Measurements from ENCODE around the gene URM1.

The URM1 gene

DNA sequence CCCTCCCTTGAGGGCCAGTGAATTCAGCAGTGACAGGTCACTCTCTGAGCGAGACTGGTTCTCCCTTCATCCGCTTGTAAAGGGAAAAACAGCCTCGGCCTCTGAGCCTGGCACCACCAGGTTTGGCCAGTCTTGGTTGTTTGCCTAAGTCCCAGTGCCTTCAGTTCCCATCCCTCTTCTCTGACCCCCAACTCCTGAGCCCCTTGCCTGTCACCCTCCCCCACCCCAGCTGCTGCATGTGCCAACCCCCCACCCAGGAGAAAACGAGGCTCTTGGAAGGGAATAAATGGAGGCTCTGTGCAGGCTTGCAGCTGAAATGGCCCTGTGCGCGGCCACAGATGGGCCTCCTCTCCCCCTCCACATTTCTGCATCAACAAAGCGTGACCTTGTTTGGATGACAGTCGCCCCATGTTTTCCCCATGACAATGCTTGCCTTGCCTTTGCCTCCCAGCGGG is 3.1 kb downstream of the URM1 start:
- no peak overlapping the region for H3K4me3 ChIP-seq (ENCODE audit: low read depth, low read length)
- ChIA-PET CTCF (no interaction called here), POLR2A (no interaction called here)
- DNase-seq (ENCODE audit: low read depth, low spot score), result no peak
- TF ChIP-seq, protein P1, sequence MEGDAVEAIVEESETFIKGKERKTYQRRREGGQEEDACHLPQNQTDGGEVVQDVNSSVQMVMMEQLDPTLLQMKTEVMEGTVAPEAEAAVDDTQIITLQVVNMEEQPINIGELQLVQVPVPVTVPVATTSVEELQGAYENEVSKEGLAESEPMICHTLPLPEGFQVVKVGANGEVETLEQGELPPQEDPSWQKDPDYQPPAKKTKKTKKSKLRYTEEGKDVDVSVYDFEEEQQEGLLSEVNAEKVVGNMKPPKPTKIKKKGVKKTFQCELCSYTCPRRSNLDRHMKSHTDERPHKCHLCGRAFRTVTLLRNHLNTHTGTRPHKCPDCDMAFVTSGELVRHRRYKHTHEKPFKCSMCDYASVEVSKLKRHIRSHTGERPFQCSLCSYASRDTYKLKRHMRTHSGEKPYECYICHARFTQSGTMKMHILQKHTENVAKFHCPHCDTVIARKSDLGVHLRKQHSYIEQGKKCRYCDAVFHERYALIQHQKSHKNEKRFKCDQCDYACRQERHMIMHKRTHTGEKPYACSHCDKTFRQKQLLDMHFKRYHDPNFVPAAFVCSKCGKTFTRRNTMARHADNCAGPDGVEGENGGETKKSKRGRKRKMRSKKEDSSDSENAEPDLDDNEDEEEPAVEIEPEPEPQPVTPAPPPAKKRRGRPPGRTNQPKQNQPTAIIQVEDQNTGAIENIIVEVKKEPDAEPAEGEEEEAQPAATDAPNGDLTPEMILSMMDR (IDR thresholded peaks at IDR 0.05; ENCODE audit: insufficient read depth, low read length, missing control alignments), result no peak

DNA sequence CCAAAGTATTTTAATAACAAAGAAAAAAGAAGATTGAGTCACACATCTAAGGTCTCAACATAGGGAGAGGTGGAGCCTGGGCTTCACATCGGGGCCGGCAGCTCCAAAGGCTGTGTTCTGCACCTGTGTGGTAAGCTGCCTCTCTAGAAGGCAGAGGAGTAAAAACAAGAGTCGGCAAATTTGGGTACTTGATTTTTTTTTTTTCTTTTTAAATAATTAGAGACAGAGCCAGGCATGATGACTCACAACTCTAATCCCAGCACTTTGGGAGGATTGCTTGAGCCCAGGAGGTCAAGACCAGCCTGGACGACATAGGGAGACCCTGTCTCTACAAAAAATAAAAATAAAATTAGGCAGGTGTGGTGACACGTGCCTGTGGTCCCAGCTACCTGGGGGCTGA is 4.7 kb downstream of the URM1 start:
- H3K4me3 ChIP-seq (ENCODE audit: low read depth, low read length), result no peak overlapping the region
- ChIA-PET CTCF (interaction anchor here (1.3 to 2.4 kb wide), 3 partner anchors 13 to 44 kb away, joined by 3 to 8 read pairs (median 4); no protein-coding TSS in a partner anchor), POLR2A (no interaction called here)
- no peak for DNase-seq (ENCODE audit: low read depth, low spot score)
- TF ChIP-seq, protein P1 (IDR thresholded peaks at IDR 0.05; ENCODE audit: insufficient read depth, low read length, missing control alignments), result no peak

DNA sequence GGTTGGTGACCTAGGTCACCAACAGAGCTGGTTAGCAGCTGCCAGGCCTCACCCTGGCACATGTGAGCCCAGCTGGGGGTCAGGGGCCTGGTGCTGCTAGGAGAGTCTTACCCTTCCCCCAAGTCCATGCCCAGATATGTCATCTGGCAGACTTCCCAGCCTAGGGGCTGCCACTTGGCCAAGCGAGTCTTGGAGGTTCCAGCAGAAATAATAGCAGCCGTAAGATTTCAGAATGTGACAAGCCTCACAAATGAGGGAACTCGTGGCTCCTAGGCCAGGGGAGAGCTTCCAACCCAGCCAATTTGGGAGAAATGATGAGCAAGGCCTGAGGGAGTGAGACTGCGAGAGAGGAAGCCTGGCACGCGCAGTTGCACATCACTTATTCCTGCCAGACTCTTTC is 11.1 kb downstream of the URM1 start:
- CTCF ChIA-PET, result interaction anchor here (1.2 to 5.5 kb wide), 5 partner anchors 10 to 57 kb away, joined by 3 to 30 read pairs (median 3); partner anchors contain the start of gene CERCAM
- no peak for DNase-seq (ENCODE audit: low read depth, low spot score)
- TF ChIP-seq, protein P1 (IDR thresholded peaks at IDR 0.05; ENCODE audit: insufficient read depth, low read length, missing control alignments), result no peak
- H3K4me3 ChIP-seq (ENCODE audit: low read depth, low read length), result no peak overlapping the region
- POLR2A ChIA-PET, result no interaction called here

DNA sequence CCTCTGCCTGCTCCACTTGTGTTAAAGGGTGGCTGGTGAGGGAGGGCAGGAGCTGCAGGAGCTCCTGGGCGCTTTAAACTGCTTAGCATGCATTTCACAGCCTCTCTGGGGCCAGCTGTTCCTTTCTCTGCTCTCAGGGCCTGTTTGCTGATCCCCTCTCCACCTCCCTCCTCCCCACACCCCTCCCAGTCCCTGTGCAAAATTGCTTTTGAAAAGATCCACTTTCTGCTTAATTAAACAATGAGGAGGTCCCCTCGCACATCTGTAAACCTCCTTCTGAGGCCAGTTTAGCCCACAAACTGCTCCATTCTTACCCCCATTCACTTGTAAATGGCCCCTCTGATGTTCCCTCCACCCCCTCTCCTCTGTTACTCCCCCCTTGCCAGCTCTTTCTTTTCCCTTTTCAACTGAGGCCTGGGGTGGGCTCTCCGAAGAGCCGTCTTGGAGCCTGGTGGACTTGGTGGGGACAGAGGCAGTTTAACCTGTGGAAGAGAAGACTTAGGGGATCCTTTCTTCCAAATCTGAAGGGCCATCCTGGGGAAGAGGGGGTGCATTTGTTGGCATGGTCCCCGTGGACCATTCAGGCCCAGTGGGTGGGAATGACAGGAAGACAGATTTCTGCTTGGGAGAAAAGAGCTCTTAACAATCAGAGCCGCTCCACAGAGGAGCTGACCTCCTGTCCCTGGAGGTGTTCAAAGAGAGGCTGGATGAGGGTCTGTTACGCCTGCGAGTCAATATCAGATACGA is 12.0 kb downstream of the URM1 start:
- CTCF ChIA-PET, result interaction anchor here (1.2 to 5.5 kb wide), 8 partner anchors 11 to 88 kb away, joined by 3 to 30 read pairs (median 6); partner anchors contain the start of gene CERCAM
- H3K4me3 ChIP-seq (ENCODE audit: low read depth, low read length), result no peak overlapping the region
- POLR2A ChIA-PET, result interaction anchor here (1.9 kb wide), 1 partner anchor 12 kb away, joined by 4 read pairs; the partner anchor contains the start of gene URM1
- DNase-seq (ENCODE audit: low read depth, low spot score), result no peak
- TF ChIP-seq, protein P1 (IDR thresholded peaks at IDR 0.05; ENCODE audit: insufficient read depth, low read length, missing control alignments), result no peak

DNA sequence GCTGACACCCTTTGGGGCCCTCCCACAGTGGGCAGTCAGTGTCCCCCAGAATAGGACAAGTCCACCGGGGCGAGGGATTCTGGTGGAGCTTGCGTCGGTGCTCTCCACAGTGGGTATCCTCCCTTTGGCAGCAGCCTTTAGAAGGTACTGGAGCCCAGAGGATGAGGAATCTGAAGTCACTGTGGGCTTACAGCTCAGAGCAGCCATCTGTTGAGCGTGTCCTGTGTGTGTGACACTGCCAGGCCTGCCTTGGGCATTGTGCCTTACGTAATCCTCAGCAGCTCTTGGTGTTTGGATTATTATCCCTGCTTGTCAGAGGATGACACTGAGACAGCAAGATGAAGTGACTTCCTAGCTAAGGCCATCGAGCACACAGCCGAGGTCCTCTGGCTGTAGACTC is 12.6 kb downstream of the URM1 start:
- CTCF ChIA-PET, result interaction anchor here (1.5 to 5.5 kb wide), 5 partner anchors 22 to 88 kb away, joined by 3 to 30 read pairs (median 8); partner anchors contain the start of gene CERCAM
- H3K4me3 ChIP-seq (ENCODE audit: low read depth, low read length), result no peak overlapping the region
- DNase-seq (ENCODE audit: low read depth, low spot score), result no peak
- POLR2A ChIA-PET, result interaction anchor here (1.9 kb wide), 1 partner anchor 13 kb away, joined by 4 read pairs; the partner anchor contains the start of gene URM1
- TF ChIP-seq, protein P1 (IDR thresholded peaks at IDR 0.05; ENCODE audit: insufficient read depth, low read length, missing control alignments), result no peak

DNA sequence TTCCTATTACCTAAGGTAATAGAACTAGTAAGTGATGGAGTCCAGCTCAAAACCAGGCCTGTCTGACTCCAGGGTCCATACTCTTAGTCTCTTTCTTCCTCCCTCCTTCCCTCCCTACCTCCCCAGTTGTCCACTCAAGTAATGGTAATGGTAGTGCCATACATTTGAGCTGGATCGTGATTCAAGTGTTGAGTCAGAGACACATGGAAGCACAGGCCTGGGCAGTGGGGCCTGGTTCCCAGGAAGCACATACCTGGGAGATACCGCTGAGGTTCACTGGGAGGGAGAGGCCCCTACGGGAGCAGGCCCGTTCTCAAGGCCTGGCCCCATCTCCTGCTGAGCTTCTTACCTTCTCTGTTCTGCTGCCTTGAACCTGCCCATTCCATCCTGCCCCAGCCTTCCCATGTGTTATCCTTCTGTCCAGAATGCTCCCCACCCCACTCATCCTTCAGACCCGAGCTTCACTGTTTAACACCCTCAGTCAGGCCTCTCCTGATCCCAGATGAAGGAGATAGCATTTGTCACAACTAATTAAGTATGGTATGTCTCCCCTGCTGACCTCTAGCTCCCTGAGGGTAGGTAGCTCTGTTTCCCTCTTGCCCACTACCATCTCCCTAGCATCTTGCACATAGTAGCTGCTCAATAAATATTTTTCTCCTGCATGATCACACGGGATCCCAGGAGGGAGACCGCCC is 13.8 kb downstream of the URM1 start:
- TF ChIP-seq, protein P1 (IDR thresholded peaks at IDR 0.05; ENCODE audit: insufficient read depth, low read length, missing control alignments), result no peak
- POLR2A ChIA-PET, result interaction anchor here (1.9 kb wide), 1 partner anchor 14 kb away, joined by 4 read pairs; the partner anchor contains the start of gene URM1
- no peak overlapping the region for H3K4me3 ChIP-seq (ENCODE audit: low read depth, low read length)
- CTCF ChIA-PET, result interaction anchor here (2.2 to 5.5 kb wide), 3 partner anchors 23 to 89 kb away, joined by 8 to 30 read pairs (median 8); partner anchors contain the start of gene CERCAM
- DNase-seq (ENCODE audit: low read depth, low spot score), result no peak
